Activated CD8-positive, alpha-beta memory T cell treated with anti-CD3 and anti-CD28 coated beads for 4 hours (primary cell): ENCODE results near the gene AP5Z1.

Source experiments
- DNase-seq, 2 donors: peaks; one replicate each; pipeline ENCODE4 v3.0.0-alpha.2; 2020; ENCODE audit warnings: low read depth in 2 of 2

AP5Z1 gene, protein sequence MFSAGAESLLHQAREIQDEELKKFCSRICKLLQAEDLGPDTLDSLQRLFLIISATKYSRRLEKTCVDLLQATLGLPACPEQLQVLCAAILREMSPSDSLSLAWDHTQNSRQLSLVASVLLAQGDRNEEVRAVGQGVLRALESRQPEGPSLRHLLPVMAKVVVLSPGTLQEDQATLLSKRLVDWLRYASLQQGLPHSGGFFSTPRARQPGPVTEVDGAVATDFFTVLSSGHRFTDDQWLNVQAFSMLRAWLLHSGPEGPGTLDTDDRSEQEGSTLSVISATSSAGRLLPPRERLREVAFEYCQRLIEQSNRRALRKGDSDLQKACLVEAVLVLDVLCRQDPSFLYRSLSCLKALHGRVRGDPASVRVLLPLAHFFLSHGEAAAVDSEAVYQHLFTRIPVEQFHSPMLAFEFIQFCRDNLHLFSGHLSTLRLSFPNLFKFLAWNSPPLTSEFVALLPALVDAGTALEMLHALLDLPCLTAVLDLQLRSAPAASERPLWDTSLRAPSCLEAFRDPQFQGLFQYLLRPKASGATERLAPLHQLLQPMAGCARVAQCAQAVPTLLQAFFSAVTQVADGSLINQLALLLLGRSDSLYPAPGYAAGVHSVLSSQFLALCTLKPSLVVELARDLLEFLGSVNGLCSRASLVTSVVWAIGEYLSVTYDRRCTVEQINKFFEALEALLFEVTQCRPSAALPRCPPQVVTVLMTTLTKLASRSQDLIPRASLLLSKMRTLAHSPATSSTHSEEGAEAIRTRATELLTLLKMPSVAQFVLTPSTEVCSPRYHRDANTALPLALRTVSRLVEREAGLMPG

DNA sequence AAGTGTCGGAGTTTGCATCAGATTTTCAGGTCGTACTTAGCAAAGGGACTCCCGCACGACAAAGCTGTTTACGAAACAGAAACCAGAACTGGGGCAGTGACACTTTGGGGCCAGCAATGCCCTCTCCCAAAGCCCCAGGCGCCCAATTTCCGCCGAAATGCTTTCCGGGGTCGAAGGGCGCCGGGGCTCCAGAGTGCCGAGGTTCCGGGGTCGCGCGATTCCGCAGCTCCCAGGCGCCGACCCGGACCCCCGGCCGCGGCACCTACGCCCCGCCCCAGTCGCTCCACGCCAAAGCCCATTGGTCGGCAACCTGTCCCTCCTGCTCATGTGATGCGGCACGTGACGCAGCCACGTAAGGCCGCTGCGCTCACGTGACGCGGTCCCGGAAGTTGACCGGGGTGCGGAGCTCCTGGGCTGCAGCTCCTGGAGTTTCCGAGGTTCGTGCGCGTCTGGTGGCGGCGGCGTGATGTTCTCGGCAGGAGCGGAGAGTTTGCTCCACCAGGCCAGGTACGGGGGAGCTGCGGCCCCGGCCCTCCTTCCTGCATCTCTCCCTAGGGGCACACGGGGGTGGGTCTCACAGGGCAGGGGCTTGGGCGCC lies at the start of gene AP5Z1:
Gene AP5Z1 (plus strand): TSS at position 374 of the 598 bp plus-strand sequence. CDS start 93 bp downstream, at position 467.
- DNase-seq = peak; percentile 87 to 91

DNA sequence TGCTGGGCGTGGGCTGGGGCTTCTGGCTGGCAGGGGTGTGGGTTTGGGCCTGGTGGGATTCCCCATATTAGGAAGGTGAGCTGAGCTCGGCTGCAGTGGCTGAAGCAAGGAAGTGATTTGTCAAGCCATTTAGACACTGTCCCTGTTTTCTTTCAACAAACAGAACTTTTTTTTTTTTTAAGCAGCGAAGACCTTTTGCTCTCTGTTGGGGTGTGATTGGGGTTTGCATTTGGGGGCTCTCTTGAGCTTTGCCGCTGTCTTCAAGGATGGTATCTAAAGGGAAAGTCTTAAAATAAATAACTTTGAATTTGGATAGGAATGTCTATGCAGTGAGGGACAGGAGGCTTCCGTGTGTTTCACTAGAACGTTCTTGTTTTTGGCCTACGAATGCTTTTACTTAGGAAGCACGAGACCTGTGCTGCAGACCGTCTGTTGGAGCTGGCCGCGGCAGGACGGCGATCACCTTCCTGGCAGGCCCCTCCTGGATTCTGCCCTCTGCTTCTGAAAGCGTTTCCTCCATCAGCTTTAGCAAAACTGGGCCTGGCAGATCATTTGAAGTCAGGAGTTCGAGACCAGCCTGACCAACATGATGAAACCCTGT lies 49.5 kb upstream of the AP5Z1 start:
- no peak for DNase-seq

DNA sequence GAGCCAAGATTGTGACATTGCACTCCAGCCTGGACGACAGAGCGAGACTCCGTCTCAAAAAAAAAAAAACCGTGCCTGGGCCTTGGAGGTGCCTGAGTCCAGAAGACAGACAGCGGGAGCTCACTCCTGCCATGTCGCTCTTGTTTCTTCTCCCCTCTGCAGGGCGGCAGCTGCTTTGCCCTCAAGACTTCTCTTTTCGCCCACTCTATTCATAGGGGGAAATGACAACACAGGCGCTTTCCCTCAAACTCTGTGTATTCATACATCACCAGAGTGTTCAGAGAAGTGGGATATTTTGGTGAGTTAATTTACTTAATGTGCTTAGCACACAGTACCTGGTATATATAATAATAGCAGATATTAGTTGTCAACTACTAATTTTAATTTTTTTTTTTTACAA lies 48.9 kb upstream of the AP5Z1 start:
- no peak for DNase-seq

DNA sequence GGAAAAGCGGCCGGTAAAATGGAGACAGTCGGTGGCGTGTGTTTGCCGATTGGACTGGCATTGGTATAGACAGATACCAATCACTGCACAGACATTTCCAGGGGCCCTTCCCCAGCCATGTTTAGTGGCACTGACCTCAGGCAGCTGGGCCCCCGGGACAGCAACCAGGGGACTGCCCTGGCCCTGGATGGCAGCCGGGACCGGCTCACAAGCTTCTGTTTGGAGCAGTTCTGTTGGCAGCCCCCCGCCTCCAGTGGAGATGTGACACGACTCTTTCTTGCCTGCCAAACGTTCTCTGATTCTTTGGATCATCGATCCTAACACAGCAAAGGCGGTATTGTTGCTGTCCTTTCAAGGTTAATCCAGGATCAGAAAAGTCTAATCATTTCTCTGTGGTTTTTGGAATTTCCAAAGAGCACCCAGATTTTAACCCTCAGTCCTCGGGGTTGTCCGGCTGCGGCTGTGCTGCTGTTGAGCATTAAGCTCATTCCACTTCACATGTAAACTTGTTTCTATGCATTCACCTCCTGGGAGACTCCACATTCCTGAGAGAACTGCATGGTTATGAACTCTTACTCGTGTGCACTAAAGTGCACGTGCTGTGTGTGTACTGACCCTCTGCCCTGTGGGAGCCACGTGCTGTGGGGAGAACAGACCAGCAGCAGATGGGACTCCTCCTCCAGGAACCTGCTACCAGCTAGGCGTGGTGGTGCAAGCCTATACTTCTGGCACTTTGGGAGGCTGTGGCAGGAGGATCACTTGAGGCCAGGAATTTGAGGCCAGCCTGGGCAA lies 47.3 kb upstream of the AP5Z1 start:
- no peak for DNase-seq

DNA sequence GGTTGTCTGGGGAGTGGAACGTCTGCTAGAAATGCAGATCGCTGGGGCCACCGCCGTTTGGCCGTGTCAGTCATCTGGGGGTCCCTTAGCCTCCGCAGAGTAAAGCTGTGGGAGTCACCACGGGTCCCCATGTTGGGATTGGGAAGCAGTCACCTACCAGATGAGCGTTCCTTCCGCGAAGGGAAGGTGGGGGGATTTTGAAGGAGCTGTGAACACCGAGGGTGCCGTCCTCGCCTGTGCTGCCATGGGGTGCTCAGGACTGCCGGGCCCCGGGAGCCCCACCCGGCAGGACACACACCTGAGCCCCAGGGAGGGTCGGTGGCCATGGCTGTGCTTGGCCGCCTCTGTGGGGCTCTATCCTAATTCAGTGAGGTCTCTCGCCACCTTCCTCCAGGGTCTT lies 46.2 kb upstream of the AP5Z1 start:
- no peak for DNase-seq

DNA sequence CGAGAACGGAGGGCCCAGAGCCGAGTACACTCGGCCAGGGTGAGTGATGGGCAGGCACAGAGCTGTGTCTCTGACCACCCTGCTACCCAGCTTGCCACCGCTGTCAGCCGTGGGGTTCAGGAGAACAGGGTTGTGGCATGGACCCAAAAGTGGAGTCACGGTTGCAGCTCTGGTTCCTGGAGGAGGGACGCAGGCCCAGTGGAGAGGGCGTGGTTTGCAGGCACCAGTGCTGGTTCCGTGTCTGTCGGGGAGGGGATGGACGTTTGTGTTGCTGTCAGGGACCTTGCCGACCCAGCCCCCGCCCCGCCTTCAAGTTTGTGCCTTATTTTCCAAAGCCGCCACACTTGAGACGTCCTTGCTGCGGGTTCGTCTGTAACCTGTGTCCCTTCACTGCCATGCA lies 45.1 kb upstream of the AP5Z1 start:
- no peak for DNase-seq

DNA sequence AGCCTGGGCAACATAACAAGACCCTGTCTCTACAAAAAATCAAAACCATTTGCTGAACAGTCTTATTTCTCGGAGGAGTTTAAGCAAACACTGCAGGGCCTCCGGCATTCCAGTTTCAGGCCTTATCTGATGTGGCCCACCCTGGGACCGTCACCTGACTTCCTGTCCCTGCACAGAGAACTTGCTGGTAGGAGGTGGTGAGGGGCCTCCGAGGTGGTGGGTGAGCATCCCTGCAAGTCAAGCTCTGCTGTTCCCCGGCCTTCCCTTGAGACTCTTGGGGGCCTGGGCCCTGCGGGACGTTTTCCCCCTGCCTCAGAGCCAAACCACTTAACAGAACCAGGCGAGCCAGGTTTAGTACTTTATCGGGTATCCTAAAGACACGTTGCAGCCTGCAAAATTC lies 44.5 kb upstream of the AP5Z1 start:
- no peak for DNase-seq

DNA sequence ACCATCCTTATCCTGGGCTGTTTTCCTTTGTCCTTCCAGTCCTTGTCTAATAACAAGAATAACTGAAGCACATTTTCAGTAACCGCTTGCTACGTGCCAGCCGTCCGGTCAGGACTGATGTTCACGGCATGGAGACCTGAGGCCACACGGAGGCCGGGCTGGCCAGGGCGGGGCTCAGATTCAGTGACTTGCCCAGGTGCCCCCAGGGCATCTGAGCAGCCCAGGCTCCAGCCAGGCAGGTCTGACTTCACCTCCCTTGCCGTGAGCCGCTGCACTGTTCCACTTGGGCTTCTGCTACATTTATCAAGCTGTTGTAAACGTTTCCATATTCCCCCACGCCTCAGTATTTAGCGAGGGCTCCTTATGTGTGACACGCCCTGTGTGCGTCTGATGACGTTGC lies 43.6 kb upstream of the AP5Z1 start:
- DNase-seq = no peak

DNA sequence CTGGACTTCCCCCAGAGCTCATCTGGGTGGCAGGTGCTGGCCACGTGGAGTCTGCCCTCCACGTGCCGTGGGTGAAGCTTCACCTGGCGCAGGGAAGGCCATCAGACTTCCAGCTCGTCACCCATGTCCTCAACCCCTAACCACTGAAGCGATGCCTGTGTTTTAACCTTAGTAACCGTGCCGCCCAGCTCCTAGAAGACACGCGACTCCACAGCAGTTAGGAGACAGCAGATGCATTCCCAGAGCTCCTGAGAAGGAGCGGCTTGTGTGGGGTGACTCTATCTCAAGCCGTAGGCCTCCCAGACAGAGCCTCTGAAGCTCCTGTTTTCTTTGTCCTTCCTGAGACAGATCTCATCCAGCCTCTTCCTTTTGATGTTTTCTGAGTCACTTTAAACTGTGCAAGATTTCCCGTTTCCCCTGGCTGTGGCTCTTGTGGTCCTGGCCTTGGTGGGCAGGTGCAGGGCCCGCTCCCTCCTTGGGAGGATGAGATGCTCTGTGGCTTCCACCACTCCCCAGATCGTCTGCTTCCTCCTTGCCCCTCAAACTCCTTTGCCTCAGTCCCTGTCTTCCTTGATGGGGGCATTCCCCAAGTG lies 41.4 kb upstream of the AP5Z1 start:
- DNase-seq = no peak

DNA sequence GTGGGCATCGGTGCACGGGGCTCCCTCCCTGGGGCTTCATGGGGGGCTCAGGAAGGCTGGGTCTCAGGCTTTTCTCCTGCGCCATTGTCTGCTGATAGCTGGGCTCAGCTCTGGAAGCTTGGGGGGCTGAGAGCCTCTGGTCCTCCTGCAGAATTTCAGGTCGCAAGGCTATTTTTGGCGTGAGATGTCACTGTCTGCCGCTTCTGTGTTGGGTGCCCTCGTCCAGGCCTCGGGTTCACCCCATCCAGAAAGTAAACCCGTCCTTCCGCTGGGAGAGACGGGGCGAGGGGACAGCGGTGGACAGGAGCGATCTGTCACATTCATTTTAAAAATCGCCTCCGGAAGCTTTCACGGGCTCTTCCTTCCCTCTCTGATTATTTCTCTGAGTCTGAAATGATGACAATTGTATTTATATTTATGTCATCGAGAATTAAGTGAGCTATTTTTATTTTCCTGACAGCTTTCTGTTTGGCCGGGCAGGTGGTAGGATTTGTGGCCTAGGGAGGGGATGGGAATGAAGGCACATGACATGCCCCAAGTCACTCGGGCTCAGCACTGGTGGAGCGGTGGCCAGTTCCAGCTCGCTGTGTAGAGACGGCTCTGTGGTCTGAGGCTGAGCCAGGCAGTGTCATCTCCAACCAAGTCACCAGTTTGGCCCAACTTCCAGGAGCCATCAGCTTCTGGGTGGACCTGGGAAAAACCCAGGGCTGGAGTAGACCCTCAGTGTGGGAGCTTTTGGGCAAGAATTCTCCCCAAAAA lies 40.7 kb upstream of the AP5Z1 start:
- no peak for DNase-seq

DNA sequence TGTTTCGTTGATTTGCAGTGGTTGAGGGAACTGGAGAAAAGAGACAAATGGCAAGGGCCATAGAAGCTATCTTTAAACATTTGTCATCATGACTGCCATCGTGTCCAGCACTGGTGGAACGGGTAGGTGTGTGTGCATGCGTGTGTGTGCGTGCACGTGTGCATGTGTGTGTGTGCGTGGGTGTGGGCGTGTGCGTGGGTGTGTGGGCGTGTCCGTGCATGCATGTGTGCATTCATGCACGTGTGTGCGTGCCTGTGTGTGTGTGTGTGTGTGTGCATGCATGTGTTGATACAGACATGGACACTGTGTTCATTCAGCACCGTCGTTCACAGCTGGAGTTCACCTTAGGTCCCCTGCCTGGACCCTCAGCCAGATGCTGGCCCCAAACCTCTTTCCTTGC lies 38.1 kb upstream of the AP5Z1 start:
- DNase-seq = no peak

DNA sequence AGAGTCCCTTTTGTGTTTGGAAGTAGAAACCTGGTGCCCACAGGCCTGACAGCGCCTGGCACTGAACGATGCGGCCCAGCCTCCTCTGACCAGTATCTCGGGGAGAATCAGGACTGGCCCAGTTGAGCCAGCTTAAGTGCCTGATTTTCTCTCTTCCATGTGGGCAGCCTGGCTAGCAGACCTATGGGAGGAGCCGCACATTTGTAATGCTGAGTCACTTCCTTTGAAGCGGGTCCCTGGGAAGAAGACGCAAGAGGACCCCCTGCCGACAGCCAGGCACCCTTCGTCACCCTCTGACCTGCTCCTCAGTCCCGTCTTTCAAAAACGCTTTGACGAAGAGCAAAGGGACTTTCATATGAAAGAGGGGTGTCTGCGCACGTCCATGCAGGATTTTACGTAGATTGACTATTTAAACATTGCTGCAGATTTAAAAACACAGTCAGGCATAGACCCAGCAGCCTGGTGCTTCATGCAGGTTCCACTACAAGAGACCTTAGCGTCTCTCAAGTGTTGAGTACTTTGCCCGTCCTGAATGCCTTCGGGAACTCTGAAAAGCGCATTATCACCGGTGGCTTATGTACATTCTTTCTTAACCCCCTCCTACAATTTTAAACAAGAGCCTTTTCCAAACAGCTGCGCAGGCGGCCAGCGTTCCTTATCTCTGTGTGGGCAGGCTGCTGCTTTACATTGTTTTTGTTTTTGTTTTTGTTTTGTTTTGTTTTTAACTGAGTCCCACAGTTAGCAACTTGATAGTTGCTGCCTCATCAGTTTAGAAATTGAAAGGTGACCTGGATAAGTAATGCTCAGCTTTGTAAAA lies 36.5 kb upstream of the AP5Z1 start:
- no peak for DNase-seq

DNA sequence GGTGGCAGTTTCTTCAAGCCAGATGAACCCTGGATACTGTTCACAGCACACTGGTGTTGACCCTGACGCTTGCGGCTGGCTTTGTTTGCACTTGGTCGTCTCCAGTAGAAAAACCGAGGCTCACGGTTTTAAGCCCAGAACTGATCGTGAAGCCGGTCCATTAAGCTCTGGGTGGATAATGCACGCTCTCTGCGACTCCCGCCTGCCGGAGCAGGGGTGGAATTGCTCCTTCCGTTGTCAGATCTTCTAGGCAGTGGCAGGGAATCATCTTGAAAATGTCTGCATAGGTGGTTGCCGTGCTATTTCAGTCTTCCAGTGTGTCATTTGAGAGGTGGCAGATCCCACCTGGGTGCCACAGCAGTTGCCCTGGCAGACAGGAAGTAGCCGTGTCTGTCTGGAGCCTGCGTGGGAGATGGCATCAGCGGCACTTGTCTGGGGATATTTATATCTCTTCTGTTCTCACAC lies 35.9 kb upstream of the AP5Z1 start:
- no peak for DNase-seq

DNA sequence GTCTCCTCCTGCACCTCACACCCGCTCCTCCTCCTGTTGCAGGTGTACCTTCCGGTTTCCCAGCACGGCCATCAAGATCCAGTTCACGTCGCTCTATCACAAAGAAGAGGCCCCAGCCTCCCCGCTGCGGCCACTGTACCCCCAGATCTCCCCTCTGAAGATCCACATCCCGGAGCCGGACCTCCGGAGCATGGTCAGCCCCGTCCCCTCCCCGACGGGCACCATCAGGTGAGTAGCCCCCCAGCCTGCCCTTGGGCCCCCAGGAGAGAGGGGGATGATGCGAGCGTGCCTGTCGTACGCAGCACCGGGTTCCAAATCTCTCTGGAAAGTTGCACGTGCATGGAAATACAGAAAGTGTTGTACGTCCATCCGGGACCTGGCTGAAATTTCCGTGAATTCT lies 34.6 kb upstream of the AP5Z1 start:
- DNase-seq = no peak

DNA sequence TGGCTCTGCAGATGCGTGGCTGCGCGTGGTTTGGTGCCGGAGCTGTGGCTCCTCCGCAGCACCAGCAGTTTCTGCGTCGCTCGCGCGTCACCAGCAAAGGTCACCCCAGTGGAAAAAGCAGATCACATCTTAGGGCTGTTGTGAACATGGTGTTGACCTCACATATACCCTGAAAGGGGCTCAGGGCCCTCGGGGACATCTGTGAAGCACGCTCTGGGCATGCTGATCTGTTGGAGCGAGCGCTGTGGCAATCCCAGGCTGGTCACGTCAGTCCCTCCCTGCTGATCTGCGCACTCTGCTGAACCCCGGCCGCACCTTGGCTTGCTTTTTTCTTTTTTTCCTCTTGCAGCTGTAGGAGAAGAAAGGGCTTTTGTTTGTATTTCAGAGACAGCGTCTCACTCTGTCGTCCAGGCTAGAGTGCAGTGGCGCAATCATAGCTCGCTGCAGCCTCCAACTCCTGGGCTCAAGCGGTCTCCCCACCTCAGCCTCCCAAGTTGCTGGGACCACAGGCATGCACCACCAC lies 33.3 kb upstream of the AP5Z1 start:
- DNase-seq = no peak

DNA sequence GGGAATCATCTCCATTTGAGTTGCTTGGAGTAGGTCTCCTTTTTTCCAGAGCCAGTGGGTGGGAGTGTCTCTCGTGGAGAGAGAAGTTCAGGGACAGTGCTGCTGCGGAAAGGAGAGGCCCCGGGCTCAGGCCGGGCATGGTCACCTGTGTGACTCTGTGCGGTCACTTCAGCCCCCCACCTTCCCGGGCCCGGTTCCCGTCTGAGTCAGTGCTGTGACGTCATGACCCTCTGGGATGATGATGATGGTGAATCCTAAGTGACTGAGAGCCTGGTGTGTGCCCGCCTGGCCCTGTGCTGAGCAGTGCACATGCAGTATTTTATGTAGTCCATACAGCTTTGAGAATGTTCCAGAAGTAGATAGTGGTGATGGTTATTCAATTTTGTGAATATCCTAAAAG lies 32.6 kb upstream of the AP5Z1 start:
- no peak for DNase-seq

DNA sequence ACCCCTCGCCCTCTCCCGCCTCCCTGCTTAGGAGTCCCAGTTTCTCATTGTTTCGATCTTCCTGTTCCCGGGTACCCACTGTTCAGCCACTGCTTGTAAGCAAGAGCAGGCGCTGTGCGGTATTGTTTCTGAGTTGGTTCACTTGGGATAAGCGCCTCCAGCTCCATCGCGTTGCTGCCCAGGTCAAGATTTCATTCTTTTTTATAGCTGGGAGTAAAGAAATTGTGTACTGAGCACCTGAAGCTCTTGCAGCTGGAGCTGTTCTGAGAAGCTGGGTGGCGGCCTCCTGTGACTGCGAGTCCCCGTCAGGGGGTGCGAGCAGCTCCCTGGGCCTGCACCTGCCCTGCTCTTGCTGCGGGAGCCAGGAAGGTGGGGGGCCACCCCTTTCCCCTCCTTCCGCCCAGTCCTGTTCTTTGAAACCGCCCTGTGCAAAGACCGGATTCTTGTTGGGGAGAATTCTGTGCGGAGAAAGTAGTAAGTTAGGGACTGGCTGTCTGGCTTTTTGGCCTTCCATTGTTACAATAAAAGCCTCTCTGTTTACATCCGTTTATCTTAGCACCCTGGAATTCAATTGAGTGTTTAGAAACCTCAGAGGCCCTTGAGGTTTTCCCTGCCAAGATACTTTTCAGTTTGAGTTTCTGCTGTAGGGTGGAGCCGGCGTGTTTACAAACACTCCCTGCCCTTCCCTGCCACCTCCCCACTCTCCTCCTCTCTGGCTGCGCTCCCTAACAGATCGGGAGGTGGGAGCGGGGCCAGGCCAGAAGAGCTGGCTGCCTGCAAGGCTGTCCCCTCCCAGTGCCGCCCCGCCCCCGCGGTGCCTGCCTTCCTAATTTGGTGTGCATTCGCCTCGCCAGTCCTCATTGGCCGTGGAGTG lies 30.8 kb upstream of the AP5Z1 start:
- DNase-seq = peak in 1 of 2 donors; percentile 24

DNA sequence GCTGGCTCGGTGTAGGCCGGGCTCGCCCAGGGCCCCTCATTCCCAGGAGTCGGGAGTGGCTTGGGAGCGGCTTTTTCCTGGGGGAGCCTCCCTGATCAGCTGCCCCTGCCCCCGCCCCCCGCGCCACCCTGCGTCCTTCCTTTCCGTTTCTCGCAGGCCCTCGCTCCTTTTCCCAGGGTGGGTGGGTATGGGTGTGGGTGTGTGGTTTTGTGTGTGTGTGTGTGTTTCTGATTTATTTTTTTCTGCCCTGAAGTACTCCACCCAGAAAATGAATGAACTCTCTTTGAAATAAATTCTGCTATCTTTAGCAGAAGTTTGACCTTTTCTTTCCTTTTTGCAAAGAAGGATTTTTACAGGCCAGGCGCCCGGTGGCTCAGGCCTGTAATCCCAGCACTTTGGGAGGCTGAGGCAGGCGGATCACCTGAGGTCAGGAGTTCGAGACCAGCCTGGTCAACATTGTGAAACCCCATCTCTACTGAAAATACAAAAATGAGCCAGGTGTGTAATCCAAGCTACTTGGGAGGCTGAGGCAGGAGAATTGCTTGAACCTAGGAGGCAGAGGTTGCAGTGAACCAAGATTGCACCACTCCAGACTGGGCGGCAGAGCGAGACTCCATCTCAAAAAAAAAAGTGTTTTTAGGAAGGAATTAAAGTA lies 30.0 kb upstream of the AP5Z1 start:
- no peak for DNase-seq
